HEK293 (cell line): ENCODE results near the gene DNAH8.

Source experiments
- GFI1B ChIP-seq: fragments of 450-650 bp; formaldehyde crosslinking; IDR thresholded peaks from 2 replicates; pipeline ENCODE4 v1.5.1; 2016; ENCODE audit warnings: missing biosample characterization, missing genetic modification characterization
- HOXC10 ChIP-seq: sonication (generic); formaldehyde crosslinking; IDR thresholded peaks from 2 replicates; pipeline ENCODE4 v1.8.1; 2023; ENCODE audit warnings: mild to moderate bottlenecking, missing genetic modification reagents
- RBAK ChIP-seq: fragments of 450-650 bp; formaldehyde crosslinking; IDR thresholded peaks from 2 replicates; pipeline ENCODE4 v1.5.1; 2016; ENCODE audit warnings: missing biosample characterization, missing genetic modification characterization
- SP2 ChIP-seq: fragments of 450-650 bp; formaldehyde crosslinking; IDR thresholded peaks from 2 replicates; pipeline ENCODE4 v1.5.1; 2016; ENCODE audit warnings: missing biosample characterization, missing genetic modification characterization
- YY1 ChIP-seq: fragments of 450-650 bp; formaldehyde crosslinking; IDR thresholded peaks from 2 replicates; pipeline ENCODE4 v1.5.1; 2018; ENCODE audit warnings: missing biosample characterization, missing genetic modification characterization
- ZNF121 ChIP-seq: fragments of 450-650 bp; formaldehyde crosslinking; IDR thresholded peaks from 2 replicates; pipeline ENCODE4 v1.5.1; 2016; ENCODE audit warnings: missing biosample characterization, missing genetic modification characterization
- ZNF423 ChIP-seq: fragments of 450-650 bp; formaldehyde crosslinking; IDR thresholded peaks from 2 replicates; pipeline ENCODE4 v1.5.1; 2016; ENCODE audit warnings: missing biosample characterization, missing genetic modification characterization
- ZSCAN30 ChIP-seq: fragments of 450-650 bp; IDR thresholded peaks from 2 replicates; pipeline ENCODE4 v1.5.1; 2018; ENCODE audit warnings: missing biosample characterization, mild to moderate bottlenecking, missing genetic modification characterization, moderate library complexity
- TF ChIP-seq, protein P1 (sequence below): fragments of 450-650 bp; formaldehyde crosslinking; IDR thresholded peaks from 2 replicates; pipeline ENCODE4 v1.5.1; 2016; ENCODE audit warnings: missing biosample characterization, missing genetic modification characterization
- TF ChIP-seq, protein P2 (sequence below): fragments of 450-650 bp; formaldehyde crosslinking; IDR thresholded peaks from 2 replicates; pipeline ENCODE4 v1.5.1; 2017; ENCODE audit warnings: missing biosample characterization, missing genetic modification characterization
- TF ChIP-seq, protein P3 (sequence below): fragments of 450-650 bp; formaldehyde crosslinking; IDR thresholded peaks from 2 replicates; pipeline ENCODE4 v1.5.1; 2016; ENCODE audit warnings: missing biosample characterization, missing genetic modification characterization
- TF ChIP-seq, protein P4 (sequence below): fragments of 450-650 bp; formaldehyde crosslinking; IDR thresholded peaks from 2 replicates; pipeline ENCODE4 v1.5.1; 2017; ENCODE audit warnings: missing biosample characterization, missing genetic modification characterization
- TF ChIP-seq, protein P5 (sequence below): fragments of 450-650 bp; formaldehyde crosslinking; IDR thresholded peaks from 2 replicates; pipeline ENCODE4 v1.5.1; 2016; ENCODE audit warnings: missing biosample characterization, missing genetic modification characterization

DNA sequence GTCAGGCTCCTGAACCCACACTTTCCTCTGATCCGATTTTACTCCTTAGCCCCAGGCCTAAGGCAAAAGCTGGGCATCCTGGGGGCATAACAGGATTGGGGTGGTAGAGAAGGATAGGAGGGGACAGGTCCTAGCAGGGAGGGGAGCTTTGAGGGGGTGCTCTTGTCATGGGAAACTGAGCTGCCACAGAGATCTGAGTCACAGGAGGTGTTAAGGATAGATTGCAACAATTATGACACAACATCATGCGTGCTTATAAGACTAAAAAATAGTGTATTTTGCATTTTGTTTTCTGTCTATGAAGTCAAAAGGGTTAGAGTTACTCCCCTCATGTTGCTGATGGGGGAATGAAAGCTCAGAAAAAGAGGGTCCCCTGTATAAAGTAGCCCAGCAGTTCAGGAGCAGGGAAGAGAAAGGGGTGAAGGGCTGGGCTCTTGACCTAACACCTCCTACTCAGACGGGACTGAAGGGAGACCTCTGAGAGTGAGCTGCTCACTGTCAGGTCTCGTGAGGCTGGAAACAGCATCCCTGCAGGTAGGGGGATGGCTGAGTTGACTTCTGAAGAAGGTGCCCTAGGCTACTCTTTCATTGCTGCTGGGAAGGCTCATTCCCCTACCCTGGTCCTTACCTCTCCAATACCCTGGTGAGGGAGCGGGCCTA is 335.5 kb downstream of the DNAH8 start:
- TF ChIP-seq, protein P1, sequence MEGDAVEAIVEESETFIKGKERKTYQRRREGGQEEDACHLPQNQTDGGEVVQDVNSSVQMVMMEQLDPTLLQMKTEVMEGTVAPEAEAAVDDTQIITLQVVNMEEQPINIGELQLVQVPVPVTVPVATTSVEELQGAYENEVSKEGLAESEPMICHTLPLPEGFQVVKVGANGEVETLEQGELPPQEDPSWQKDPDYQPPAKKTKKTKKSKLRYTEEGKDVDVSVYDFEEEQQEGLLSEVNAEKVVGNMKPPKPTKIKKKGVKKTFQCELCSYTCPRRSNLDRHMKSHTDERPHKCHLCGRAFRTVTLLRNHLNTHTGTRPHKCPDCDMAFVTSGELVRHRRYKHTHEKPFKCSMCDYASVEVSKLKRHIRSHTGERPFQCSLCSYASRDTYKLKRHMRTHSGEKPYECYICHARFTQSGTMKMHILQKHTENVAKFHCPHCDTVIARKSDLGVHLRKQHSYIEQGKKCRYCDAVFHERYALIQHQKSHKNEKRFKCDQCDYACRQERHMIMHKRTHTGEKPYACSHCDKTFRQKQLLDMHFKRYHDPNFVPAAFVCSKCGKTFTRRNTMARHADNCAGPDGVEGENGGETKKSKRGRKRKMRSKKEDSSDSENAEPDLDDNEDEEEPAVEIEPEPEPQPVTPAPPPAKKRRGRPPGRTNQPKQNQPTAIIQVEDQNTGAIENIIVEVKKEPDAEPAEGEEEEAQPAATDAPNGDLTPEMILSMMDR (tag by site-specific recombination), result no peak
- TF ChIP-seq, protein P2, sequence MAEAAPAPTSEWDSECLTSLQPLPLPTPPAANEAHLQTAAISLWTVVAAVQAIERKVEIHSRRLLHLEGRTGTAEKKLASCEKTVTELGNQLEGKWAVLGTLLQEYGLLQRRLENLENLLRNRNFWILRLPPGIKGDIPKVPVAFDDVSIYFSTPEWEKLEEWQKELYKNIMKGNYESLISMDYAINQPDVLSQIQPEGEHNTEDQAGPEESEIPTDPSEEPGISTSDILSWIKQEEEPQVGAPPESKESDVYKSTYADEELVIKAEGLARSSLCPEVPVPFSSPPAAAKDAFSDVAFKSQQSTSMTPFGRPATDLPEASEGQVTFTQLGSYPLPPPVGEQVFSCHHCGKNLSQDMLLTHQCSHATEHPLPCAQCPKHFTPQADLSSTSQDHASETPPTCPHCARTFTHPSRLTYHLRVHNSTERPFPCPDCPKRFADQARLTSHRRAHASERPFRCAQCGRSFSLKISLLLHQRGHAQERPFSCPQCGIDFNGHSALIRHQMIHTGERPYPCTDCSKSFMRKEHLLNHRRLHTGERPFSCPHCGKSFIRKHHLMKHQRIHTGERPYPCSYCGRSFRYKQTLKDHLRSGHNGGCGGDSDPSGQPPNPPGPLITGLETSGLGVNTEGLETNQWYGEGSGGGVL (tag by site-specific recombination), result no peak
- TF ChIP-seq HOXC10 (CRISPR knock-in tag) (no peak), ZSCAN30 (tag by site-specific recombination) (no peak), ZNF423 (tag by site-specific recombination) (no peak), SP2 (tag by site-specific recombination) (no peak), GFI1B (tag by site-specific recombination) (no peak), RBAK (tag by site-specific recombination) (no peak), YY1 (tag by site-specific recombination) (no peak), ZNF121 (tag by site-specific recombination) (no peak)
- TF ChIP-seq, protein P3, sequence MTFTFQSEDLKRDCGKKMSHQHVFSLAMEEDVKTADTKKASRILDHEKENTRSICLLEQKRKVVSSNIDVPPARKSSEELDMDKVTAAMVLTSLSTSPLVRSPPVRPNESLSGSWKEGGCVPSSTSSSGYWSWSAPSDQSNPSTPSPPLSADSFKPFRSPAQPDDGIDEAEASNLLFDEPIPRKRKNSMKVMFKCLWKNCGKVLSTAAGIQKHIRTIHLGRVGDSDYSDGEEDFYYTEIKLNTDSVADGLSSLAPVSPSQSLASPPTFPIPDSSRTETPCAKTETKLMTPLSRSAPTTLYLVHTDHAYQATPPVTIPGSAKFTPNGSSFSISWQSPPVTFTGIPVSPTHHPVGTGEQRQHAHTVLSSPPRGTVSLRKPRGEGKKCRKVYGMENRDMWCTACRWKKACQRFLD (tag by site-specific recombination), result no peak
- TF ChIP-seq, protein P4, sequence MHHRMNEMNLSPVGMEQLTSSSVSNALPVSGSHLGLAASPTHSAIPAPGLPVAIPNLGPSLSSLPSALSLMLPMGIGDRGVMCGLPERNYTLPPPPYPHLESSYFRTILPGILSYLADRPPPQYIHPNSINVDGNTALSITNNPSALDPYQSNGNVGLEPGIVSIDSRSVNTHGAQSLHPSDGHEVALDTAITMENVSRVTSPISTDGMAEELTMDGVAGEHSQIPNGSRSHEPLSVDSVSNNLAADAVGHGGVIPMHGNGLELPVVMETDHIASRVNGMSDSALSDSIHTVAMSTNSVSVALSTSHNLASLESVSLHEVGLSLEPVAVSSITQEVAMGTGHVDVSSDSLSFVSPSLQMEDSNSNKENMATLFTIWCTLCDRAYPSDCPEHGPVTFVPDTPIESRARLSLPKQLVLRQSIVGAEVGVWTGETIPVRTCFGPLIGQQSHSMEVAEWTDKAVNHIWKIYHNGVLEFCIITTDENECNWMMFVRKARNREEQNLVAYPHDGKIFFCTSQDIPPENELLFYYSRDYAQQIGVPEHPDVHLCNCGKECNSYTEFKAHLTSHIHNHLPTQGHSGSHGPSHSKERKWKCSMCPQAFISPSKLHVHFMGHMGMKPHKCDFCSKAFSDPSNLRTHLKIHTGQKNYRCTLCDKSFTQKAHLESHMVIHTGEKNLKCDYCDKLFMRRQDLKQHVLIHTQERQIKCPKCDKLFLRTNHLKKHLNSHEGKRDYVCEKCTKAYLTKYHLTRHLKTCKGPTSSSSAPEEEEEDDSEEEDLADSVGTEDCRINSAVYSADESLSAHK (tag by site-specific recombination), result no peak
- TF ChIP-seq, protein P5, sequence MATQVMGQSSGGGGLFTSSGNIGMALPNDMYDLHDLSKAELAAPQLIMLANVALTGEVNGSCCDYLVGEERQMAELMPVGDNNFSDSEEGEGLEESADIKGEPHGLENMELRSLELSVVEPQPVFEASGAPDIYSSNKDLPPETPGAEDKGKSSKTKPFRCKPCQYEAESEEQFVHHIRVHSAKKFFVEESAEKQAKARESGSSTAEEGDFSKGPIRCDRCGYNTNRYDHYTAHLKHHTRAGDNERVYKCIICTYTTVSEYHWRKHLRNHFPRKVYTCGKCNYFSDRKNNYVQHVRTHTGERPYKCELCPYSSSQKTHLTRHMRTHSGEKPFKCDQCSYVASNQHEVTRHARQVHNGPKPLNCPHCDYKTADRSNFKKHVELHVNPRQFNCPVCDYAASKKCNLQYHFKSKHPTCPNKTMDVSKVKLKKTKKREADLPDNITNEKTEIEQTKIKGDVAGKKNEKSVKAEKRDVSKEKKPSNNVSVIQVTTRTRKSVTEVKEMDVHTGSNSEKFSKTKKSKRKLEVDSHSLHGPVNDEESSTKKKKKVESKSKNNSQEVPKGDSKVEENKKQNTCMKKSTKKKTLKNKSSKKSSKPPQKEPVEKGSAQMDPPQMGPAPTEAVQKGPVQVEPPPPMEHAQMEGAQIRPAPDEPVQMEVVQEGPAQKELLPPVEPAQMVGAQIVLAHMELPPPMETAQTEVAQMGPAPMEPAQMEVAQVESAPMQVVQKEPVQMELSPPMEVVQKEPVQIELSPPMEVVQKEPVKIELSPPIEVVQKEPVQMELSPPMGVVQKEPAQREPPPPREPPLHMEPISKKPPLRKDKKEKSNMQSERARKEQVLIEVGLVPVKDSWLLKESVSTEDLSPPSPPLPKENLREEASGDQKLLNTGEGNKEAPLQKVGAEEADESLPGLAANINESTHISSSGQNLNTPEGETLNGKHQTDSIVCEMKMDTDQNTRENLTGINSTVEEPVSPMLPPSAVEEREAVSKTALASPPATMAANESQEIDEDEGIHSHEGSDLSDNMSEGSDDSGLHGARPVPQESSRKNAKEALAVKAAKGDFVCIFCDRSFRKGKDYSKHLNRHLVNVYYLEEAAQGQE, result no peak
